GM18861 (cell line): ENCODE measurements around the gene DENND1A.
"Not testable (repeated sequence)": the region's sequence is repeated elsewhere in the genome, so short reads cannot be mapped to it uniquely, and the experiment has no call there.

Source experiments
- ATAC-seq: cut with Tn5 transposase; IDR thresholded peaks from one replicate; pipeline ENCODE4 v1.9.1; 2021; ENCODE audit not compliant: unreplicated experiment

DENND1A gene

GRCh38 chr9:123825342-123826060, 104.4 kb downstream of the DENND1A start:
- ATAC-seq: no peak

- ATAC-seq: no peak
Measured at GRCh38 chr9:123823194-123823947, 106.6 kb downstream of the DENND1A start.

GRCh38 chr9:123821619-123822018, 108.3 kb downstream of the DENND1A start:
- no peak for ATAC-seq

- ATAC-seq: no peak
Measured at GRCh38 chr9:123820139-123820538, 109.8 kb downstream of the DENND1A start.

- ATAC-seq: no peak
Measured at GRCh38 chr9:123816817-123817472, 113.0 kb downstream of the DENND1A start.

GRCh38 chr9:123815856-123816255, 114.1 kb downstream of the DENND1A start:
- ATAC-seq: not testable (repeated sequence)

- no peak for ATAC-seq
Measured at GRCh38 chr9:123814496-123814895, 115.4 kb downstream of the DENND1A start.

GRCh38 chr9:123812984-123813383, 116.9 kb downstream of the DENND1A start:
- no peak for ATAC-seq

- ATAC-seq: no peak
Measured at GRCh38 chr9:123807251-123807650, 122.7 kb downstream of the DENND1A start.

- no peak for ATAC-seq
Measured at GRCh38 chr9:123806829-123807228, 123.1 kb downstream of the DENND1A start.

GRCh38 chr9:123798195-123798594, 131.7 kb downstream of the DENND1A start:
- ATAC-seq: no peak

- no peak for ATAC-seq
Measured at GRCh38 chr9:123796618-123797484, 133.1 kb downstream of the DENND1A start.

GRCh38 chr9:123796094-123796493, 133.8 kb downstream of the DENND1A start:
- no peak for ATAC-seq

GRCh38 chr9:123795336-123795735, 134.6 kb downstream of the DENND1A start:
- ATAC-seq: no peak

- no peak for ATAC-seq
Measured at GRCh38 chr9:123792501-123792900, 137.4 kb downstream of the DENND1A start.

GRCh38 chr9:123789554-123790292, 140.2 kb downstream of the DENND1A start:
- no peak for ATAC-seq

GRCh38 chr9:123787416-123787815, 142.5 kb downstream of the DENND1A start:
- ATAC-seq: no peak

GRCh38 chr9:123784518-123784917, 145.4 kb downstream of the DENND1A start:
- no peak for ATAC-seq

GRCh38 chr9:123778232-123778902, 151.6 kb downstream of the DENND1A start:
- ATAC-seq: no peak
